HEK293 (cell line): ENCODE results near the gene EEFSEC.
A peak's percentile ranks its signal among the peaks of the same experiment; 100 is the strongest.

Experiments used
- CTCF ChIA-PET: fragments of 350-600 bp; formaldehyde crosslinking; extraction: SDS; loops from one replicate; lab custom pipeline; 2021; ENCODE audit warnings: antibody characterized with exemption; lab: Yijun Ruan, JAX
- POLR2A ChIA-PET: fragments of 300-600 bp; formaldehyde crosslinking; extraction: SDS; loops from one replicate; lab custom pipeline; 2020; ENCODE audit warnings: antibody characterized with exemption, inconsistent platforms; lab: Yijun Ruan, JAX
- H3K27ac ChIP-seq: fragments of 200-500 bp; sonication (Bioruptor generic); 2 replicates; pipeline ENCODE4 v1.5.1; 2014; ENCODE audit warnings: low read depth, low read length, control low read depth, inconsistent platforms; ENCODE audit errors: extremely low read depth
- H3K36me3 ChIP-seq, 2 experiments: fragments of 200-500 bp in 1 of 2; sonication (Bioruptor generic) in 1 of 2; 1 replicate in 1 of 2; 2 replicates in 1 of 2; pipeline ENCODE4 v1.5.1; 2014 to 2017; ENCODE audit warnings: inconsistent platforms in 2 of 2, low read length in 2 of 2; ENCODE audit not compliant: control insufficient read depth in 2 of 2, insufficient read depth in 1 of 2
- H3K4me1 ChIP-seq: fragments of 200-500 bp; sonication (Bioruptor generic); 2 replicates; pipeline ENCODE4 v1.5.1; 2014; ENCODE audit warnings: mild to moderate bottlenecking, low read length, inconsistent platforms; ENCODE audit not compliant: control insufficient read depth, insufficient read depth
- H3K4me3 ChIP-seq: 2 replicates; pipeline ENCODE4 v1.5.1; 2011; ENCODE audit warnings: low read depth, mild to moderate bottlenecking, control low read depth, low read length, moderate library complexity
- H3K9me3 ChIP-seq: fragments of 200-500 bp; sonication (Bioruptor generic); 2 replicates; pipeline ENCODE4 v1.5.1; 2014; ENCODE audit warnings: low read depth, low read length, inconsistent platforms; ENCODE audit not compliant: control insufficient read depth, insufficient read depth
- EGR2 ChIP-seq: fragments of 450-650 bp; formaldehyde crosslinking; IDR thresholded peaks from 2 replicates; pipeline ENCODE4 v1.5.1; 2016; ENCODE audit warnings: low read depth, missing biosample characterization, missing genetic modification characterization
- GLIS1 ChIP-seq: fragments of 450-650 bp; formaldehyde crosslinking; IDR thresholded peaks from 2 replicates; pipeline ENCODE4 v1.5.1; 2016; ENCODE audit warnings: missing biosample characterization, missing genetic modification characterization
- GLIS2 ChIP-seq: fragments of 450-650 bp; formaldehyde crosslinking; IDR thresholded peaks from 2 replicates; pipeline ENCODE4 v1.5.1; 2016; ENCODE audit warnings: missing biosample characterization, missing genetic modification characterization
- REPIN1 ChIP-seq: fragments of 450-650 bp; formaldehyde crosslinking; IDR thresholded peaks from 2 replicates; pipeline ENCODE4 v1.5.1; 2017; ENCODE audit warnings: missing biosample characterization, missing genetic modification characterization, low read depth
- SCRT1 ChIP-seq: fragments of 450-650 bp; formaldehyde crosslinking; IDR thresholded peaks from 2 replicates; pipeline ENCODE4 v1.5.1; 2016; ENCODE audit warnings: missing biosample characterization, missing genetic modification characterization, borderline replicate concordance
- SCRT2 ChIP-seq: fragments of 450-650 bp; formaldehyde crosslinking; IDR thresholded peaks from 2 replicates; pipeline ENCODE4 v1.5.1; 2016; ENCODE audit warnings: missing biosample characterization, missing genetic modification characterization
- WT1 ChIP-seq: fragments of 450-650 bp; formaldehyde crosslinking; IDR thresholded peaks from 2 replicates; pipeline ENCODE4 v1.5.1; 2016; ENCODE audit warnings: missing biosample characterization, missing genetic modification characterization
- ZBTB8A ChIP-seq: fragments of 450-650 bp; formaldehyde crosslinking; IDR thresholded peaks from 2 replicates; pipeline ENCODE4 v1.5.1; 2016; ENCODE audit warnings: missing biosample characterization, missing genetic modification characterization
- ZEB2 ChIP-seq: fragments of 450-650 bp; formaldehyde crosslinking; IDR thresholded peaks from 2 replicates; pipeline ENCODE4 v1.5.1; 2016; ENCODE audit warnings: missing biosample characterization, missing genetic modification characterization
- ZIC2 ChIP-seq: fragments of 450-650 bp; formaldehyde crosslinking; IDR thresholded peaks from 2 replicates; pipeline ENCODE4 v1.5.1; 2016; ENCODE audit warnings: missing biosample characterization, missing genetic modification characterization
- ZNF112 ChIP-seq: fragments of 450-650 bp; formaldehyde crosslinking; IDR thresholded peaks from 2 replicates; pipeline ENCODE4 v1.5.0; 2017; ENCODE audit warnings: missing biosample characterization, missing genetic modification characterization
- ZNF404 ChIP-seq: fragments of 450-650 bp; formaldehyde crosslinking; IDR thresholded peaks from 2 replicates; pipeline ENCODE4 v1.5.1; 2017; ENCODE audit warnings: missing biosample characterization, missing genetic modification characterization
- ZNF488 ChIP-seq: fragments of 450-650 bp; formaldehyde crosslinking; IDR thresholded peaks from 2 replicates; pipeline ENCODE4 v1.5.1; 2016; ENCODE audit warnings: missing biosample characterization, missing genetic modification characterization
- ZNF560 ChIP-seq: fragments of 450-650 bp; formaldehyde crosslinking; IDR thresholded peaks from 2 replicates; pipeline ENCODE4 v1.5.1; 2017; ENCODE audit warnings: missing biosample characterization, missing genetic modification characterization, borderline replicate concordance
- ZNF623 ChIP-seq: fragments of 450-650 bp; formaldehyde crosslinking; IDR thresholded peaks from 2 replicates; pipeline ENCODE4 v1.5.1; 2016; ENCODE audit warnings: missing biosample characterization, missing genetic modification characterization
- ZNF692 ChIP-seq: fragments of 450-650 bp; formaldehyde crosslinking; IDR thresholded peaks from 2 replicates; pipeline ENCODE4 v1.5.1; 2016; ENCODE audit warnings: missing biosample characterization, missing genetic modification characterization
- ZNF837 ChIP-seq: fragments of 450-650 bp; formaldehyde crosslinking; IDR thresholded peaks from 2 replicates; pipeline ENCODE4 v1.5.1; 2016; ENCODE audit warnings: missing biosample characterization, missing genetic modification characterization

Gene EEFSEC

DNA sequence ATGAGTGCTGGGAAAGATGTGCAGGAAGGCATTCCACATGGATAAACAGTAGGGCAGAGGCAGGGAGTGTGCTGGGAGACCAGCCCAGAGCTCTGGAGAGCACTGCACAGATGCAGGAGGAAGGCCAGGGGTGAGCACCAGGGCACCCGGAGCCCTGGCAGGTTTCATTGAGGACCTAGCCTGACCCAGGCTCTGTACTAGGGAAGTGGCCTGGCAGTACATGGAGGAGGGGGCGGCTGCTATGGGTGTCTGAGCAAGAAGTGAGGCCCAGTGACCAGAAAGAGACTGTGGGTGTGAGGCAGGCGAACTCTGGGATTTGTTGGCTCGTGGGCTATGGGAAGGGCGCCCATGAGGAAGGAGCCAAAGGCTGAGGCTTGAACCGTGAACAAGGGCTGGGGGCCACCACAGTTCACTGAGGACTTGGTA, 174.3 kb downstream of the EEFSEC start (continued):
- TF ChIP-seq ZNF404 (tag by site-specific recombination) (no peak), ZNF837 (tag by site-specific recombination) (no peak), ZBTB8A (tag by site-specific recombination) (no peak)

DNA sequence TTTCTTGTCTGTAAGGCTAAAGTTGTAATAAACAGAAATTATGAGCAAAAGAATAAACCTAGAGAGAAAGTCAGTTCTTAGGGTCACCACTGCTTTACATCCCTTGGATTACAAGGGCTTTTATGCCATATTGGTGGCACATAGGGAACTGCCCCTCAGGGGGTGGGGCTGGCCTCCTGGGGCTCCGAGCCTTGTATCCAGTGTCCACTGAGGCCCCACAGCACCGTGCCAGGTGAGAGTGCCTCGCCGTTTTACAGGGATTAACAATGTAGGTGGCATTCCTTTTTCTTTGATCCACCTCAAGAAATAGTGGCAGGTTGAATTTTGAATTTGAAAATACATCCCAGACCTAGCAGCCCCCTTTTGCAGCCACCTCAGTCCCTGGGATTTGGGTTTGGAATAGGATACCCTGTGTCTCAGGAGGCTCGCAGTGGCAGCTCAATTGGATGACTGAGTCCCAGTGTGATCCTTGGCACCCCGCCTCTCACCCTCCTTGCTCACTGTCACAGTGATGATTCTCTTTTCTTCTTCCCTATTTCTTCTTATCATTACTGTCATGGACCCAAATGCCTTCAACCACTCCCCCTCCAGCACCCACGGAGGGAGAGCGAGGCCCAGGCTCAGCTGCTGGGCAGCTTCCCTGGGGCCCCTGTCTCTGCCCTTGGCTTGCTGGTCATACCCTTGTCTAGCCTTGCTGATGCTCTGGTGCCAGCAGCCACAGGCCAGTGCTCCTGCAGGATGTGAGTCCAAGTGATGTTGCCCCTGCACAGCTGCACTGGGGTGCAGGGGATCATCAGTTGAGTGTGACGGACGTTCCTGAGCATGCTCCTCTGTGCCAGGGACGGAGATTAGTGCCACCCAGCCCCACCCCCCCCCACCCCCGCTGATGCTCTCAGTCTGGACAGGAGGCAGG, 175.5 kb downstream of the EEFSEC start:
- H3K4me3 ChIP-seq, result no peak overlapping the region
- no peaks in the 10 kb centered on the region for H3K4me1 ChIP-seq
- ChIA-PET POLR2A (no interaction called here), CTCF (no interaction called here)
- H3K36me3 ChIP-seq, result no peaks in the 10 kb centered on the region
- no peaks in the 10 kb centered on the region for H3K9me3 ChIP-seq
- no peak overlapping the region for H3K27ac ChIP-seq
- TF ChIP-seq WT1 (tag by site-specific recombination) (no peak), ZNF112 (tag by site-specific recombination) (no peak), GLIS1 (tag by site-specific recombination) (no peak), REPIN1 (tag by site-specific recombination) (no peak), SCRT1 (tag by site-specific recombination) (no peak), ZNF560 (tag by site-specific recombination) (no peak), SCRT2 (tag by site-specific recombination) (no peak), ZNF404 (tag by site-specific recombination) (no peak), EGR2 (tag by site-specific recombination) (no peak), GLIS2 (no peak), ZEB2 (tag by site-specific recombination) (no peak), ZIC2 (tag by site-specific recombination) (no peak), ZNF488 (tag by site-specific recombination) (no peak), ZNF623 (tag by site-specific recombination) (no peak)

GRCh38 chr3:128329491-128330213, 176.4 kb downstream of the EEFSEC start:
- ChIA-PET POLR2A (no interaction called here), CTCF (no interaction called here)
- TF ChIP-seq WT1 (tag by site-specific recombination) (peak; percentile 14; the same call in 1 of the 2 replicates), GLIS1 (tag by site-specific recombination) (peak; percentile 98), ZNF692 (tag by site-specific recombination) (no peak)
- Histone ChIP-seq H3K9me3 (no peaks in the 10 kb centered on the region), H3K4me3 (no peak overlapping the region), H3K27ac (no peak overlapping the region), H3K36me3 (no peaks in the 10 kb centered on the region), H3K4me1 (no peaks in the 10 kb centered on the region)
